Measurements from ENCODE around the gene SLPI. TPM values are rescaled to one million over a fixed set of nuclear protein-coding genes. Genes with fewer than 3 reads are reported as not detected.

Gene SLPI
- total RNA-seq, 1 experiment from 2014 or later: 5.4 TPM

- no TSS peak for BruUV-seq (replicated peaks)
- DNase-seq (ENCODE audit: low read depth, low spot score) (no peak), ATAC-seq (no peak)
- Histone ChIP-seq H3K79me2 (ENCODE audit: insufficient read depth, low read length) (no peaks in the 10 kb centered on the region), H3K9ac (ENCODE audit: low read length) (no peak overlapping the region), H4K20me1 (ENCODE audit: insufficient read depth) (no peaks in the 10 kb centered on the region), H3K27me3 (ENCODE audit: insufficient read depth, low read length) (0 out of 2 replicates have a peak, but pooled peaks cover 4% of the 10 kb centered on the region), H3K27ac (ENCODE audit: low read depth, low read length) (no peak overlapping the region), H3K9me3 (ENCODE audit: control insufficient read depth in 1 of 2, insufficient read depth in 1 of 2, low read depth in 1 of 2, low read length in 2 of 2) (no peaks in the 10 kb centered on the region), H3K36me3 (ENCODE audit: control insufficient read depth in 1 of 2, insufficient read depth in 2 of 2, low read length in 2 of 2) (no peaks in the 10 kb centered on the region), H2AFZ (ENCODE audit: low read depth, low read length, poor library complexity, severe bottlenecking) (no peak overlapping the region), H3K9me2 (ENCODE audit: insufficient read depth) (no peaks in the 10 kb centered on the region), H3K4me1 (ENCODE audit: control insufficient read depth in 1 of 2, insufficient read depth in 2 of 2, low read length in 2 of 2) (peaks cover 0 to 6% of the 10 kb centered on the region in 2 experiments; a peak in 2 of 4 replicates), H3K4me3 (replicated peaks in 1 of 2; ENCODE audit: low read depth in 1 of 2, low read length in 2 of 2) (no peak overlapping the region), H3K4me2 (ENCODE audit: low read length) (no peak overlapping the region)
- TF ChIP-seq CBX3 (IDR thresholded peaks at IDR 0.05; ENCODE audit: low read depth): no peak
- no peak for TF ChIP-seq CTCF (IDR thresholded peaks at IDR 0.05 in 2 of 3, conservative IDR thresholded peaks at IDR 0.05 in 1 of 3; ENCODE audit: borderline replicate concordance in 1 of 3, insufficient read depth in 1 of 3, low read depth in 2 of 3, low read length in 2 of 3)
- no peak for TF ChIP-seq RAD21 (IDR thresholded peaks at IDR 0.05; ENCODE audit: low read depth)
- no peak for TF ChIP-seq ATF3 (IDR thresholded peaks at IDR 0.05)
- TF ChIP-seq EGR1 (IDR thresholded peaks at IDR 0.05; ENCODE audit: low read depth): no peak
- TF ChIP-seq ZFX (IDR thresholded peaks at IDR 0.05): no peak
- TF ChIP-seq YY1 (IDR thresholded peaks at IDR 0.05; ENCODE audit: extremely low read depth, insufficient replicate concordance, low read depth, low read length): no peak
- no peak for TF ChIP-seq EZH2 (IDR thresholded peaks at IDR 0.05)
- no peak for TF ChIP-seq JUND (IDR thresholded peaks at IDR 0.05)
- no peak for TF ChIP-seq ZNF274 (IDR thresholded peaks at IDR 0.05; ENCODE audit: low read depth, low read length)
- no peak for TF ChIP-seq REST (IDR thresholded peaks at IDR 0.05; ENCODE audit: low read depth)
- TF ChIP-seq POLR2A (IDR thresholded peaks at IDR 0.05; ENCODE audit: borderline replicate concordance, extremely low read depth, insufficient read depth, insufficient read length): no peak
- no peak for TF ChIP-seq ELF1 (IDR thresholded peaks at IDR 0.05; ENCODE audit: borderline replicate concordance, low read depth)
- TF ChIP-seq MAX (IDR thresholded peaks at IDR 0.05): no peak
- no peak for TF ChIP-seq CEBPB (IDR thresholded peaks at IDR 0.05; ENCODE audit: low read depth)
- TF ChIP-seq SP1 (IDR thresholded peaks at IDR 0.05; ENCODE audit: low read depth): no peak
- TF ChIP-seq EZH2phosphoT487 (IDR thresholded peaks at IDR 0.05; ENCODE audit: borderline replicate concordance): no peak
- ChIA-PET POLR2A (no interaction called here), RAD21 (ENCODE audit: low non-redundant PET in 1 of 2, low total read pairs in 2 of 2, uncharacterized antibody in 2 of 2, unreplicated experiment in 2 of 2) (no interaction called here), CTCF (interaction anchor here (1.2 to 2.3 kb wide), 5 partner anchors 23 to 119 kb away, joined by 3 to 28 read pairs (median 12); partner anchors contain the start of gene SEMG1)
- intact Hi-C loops (cut with micrococcal nuclease): no loop called here
Observed at GRCh38 chr20:45230631-45231030, 23.7 kb downstream of the SLPI start.

All from HCT116 (cell line).